Measurements from ENCODE around the gene SHISA2.
"Not testable (repeated sequence)": the region's sequence is repeated elsewhere in the genome, so short reads cannot be mapped to it uniquely, and the experiment has no call there.

The SHISA2 gene

GRCh38 chr13:26051657-26052311, at the start of gene SHISA2:
Gene SHISA2 (minus strand): TSS chr13:26052016. CDS start chr13:26050975, 1,041 bp downstream.
- DNase-seq (ENCODE audit: low read depth) = no peak

- no peak for DNase-seq (ENCODE audit: low read depth)
Measured at GRCh38 chr13:26095846-26096610, 44.2 kb upstream of the SHISA2 start.

- no peak for DNase-seq (ENCODE audit: low read depth)
Measured at GRCh38 chr13:26095338-26095737, 43.5 kb upstream of the SHISA2 start.

GRCh38 chr13:26076821-26077220, 25.0 kb upstream of the SHISA2 start:
- not testable (repeated sequence) for DNase-seq (ENCODE audit: low read depth)

GRCh38 chr13:26075498-26075897, 23.7 kb upstream of the SHISA2 start:
- DNase-seq (ENCODE audit: low read depth) = no peak

- no peak for DNase-seq (ENCODE audit: low read depth)
Measured at GRCh38 chr13:26074706-26075105, 22.9 kb upstream of the SHISA2 start.

GRCh38 chr13:26072335-26072734, 20.5 kb upstream of the SHISA2 start:
- not testable (repeated sequence) for DNase-seq (ENCODE audit: low read depth)

GRCh38 chr13:26071691-26072090, 19.9 kb upstream of the SHISA2 start:
- no peak for DNase-seq (ENCODE audit: low read depth)

- DNase-seq (ENCODE audit: low read depth) = not testable (repeated sequence)
Measured at GRCh38 chr13:26069642-26070041, 17.8 kb upstream of the SHISA2 start.

GRCh38 chr13:26068372-26068771, 16.6 kb upstream of the SHISA2 start:
- DNase-seq (ENCODE audit: low read depth) = not testable (repeated sequence)

- no peak for DNase-seq (ENCODE audit: low read depth)
Measured at GRCh38 chr13:26067601-26068000, 15.8 kb upstream of the SHISA2 start.

- not testable (repeated sequence) for DNase-seq (ENCODE audit: low read depth)
Measured at GRCh38 chr13:26066492-26066891, 14.7 kb upstream of the SHISA2 start.

- DNase-seq (ENCODE audit: low read depth) = peak; percentile 17
Measured at GRCh38 chr13:26062853-26063444, 11.1 kb upstream of the SHISA2 start.

- no peak for DNase-seq (ENCODE audit: low read depth)
Measured at GRCh38 chr13:26061947-26062346, 10.1 kb upstream of the SHISA2 start.

GRCh38 chr13:26061256-26061655, 9.4 kb upstream of the SHISA2 start:
- no peak for DNase-seq (ENCODE audit: low read depth)

GRCh38 chr13:26060357-26060756, 8.5 kb upstream of the SHISA2 start:
- DNase-seq (ENCODE audit: low read depth) = no peak

- DNase-seq (ENCODE audit: low read depth) = no peak
Measured at GRCh38 chr13:26058704-26059103, 6.9 kb upstream of the SHISA2 start.

- DNase-seq (ENCODE audit: low read depth) = no peak
Measured at GRCh38 chr13:26054896-26055295, 3.1 kb upstream of the SHISA2 start.

- DNase-seq (ENCODE audit: low read depth) = no peak
Measured at GRCh38 chr13:26053418-26053980, 1.7 kb upstream of the SHISA2 start.

- DNase-seq (ENCODE audit: low read depth) = no peak
Measured at GRCh38 chr13:26052337-26052736, 521 bp upstream of the SHISA2 start.

- DNase-seq (ENCODE audit: low read depth) = no peak
Measured at GRCh38 chr13:26051231-26051656, 572 bp downstream of the SHISA2 start.

- DNase-seq (ENCODE audit: low read depth) = no peak
Measured at GRCh38 chr13:26050568-26051230, 1.1 kb downstream of the SHISA2 start.
